Measurements from ENCODE around the gene ADIPOR2.

DNA sequence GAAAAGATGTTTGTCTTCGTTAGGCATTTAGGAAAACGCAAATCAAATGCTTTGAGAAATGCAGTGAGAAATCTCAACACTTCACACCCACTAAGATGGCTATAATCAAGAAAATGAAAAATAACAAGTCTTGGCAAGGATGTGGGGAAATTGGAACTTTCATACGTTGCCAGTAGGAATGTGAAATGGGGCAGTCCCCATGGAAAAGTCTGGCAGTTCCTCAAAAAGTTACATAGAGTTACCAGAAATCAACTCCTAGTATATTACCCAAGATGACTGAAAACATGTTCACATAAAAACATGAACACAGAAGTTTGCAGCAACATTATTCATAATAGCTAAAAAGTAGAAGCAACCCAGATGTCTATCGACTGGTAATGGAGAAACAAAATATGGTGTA is 88.0 kb downstream of the ADIPOR2 start:
- TF ChIP-seq, protein P1, sequence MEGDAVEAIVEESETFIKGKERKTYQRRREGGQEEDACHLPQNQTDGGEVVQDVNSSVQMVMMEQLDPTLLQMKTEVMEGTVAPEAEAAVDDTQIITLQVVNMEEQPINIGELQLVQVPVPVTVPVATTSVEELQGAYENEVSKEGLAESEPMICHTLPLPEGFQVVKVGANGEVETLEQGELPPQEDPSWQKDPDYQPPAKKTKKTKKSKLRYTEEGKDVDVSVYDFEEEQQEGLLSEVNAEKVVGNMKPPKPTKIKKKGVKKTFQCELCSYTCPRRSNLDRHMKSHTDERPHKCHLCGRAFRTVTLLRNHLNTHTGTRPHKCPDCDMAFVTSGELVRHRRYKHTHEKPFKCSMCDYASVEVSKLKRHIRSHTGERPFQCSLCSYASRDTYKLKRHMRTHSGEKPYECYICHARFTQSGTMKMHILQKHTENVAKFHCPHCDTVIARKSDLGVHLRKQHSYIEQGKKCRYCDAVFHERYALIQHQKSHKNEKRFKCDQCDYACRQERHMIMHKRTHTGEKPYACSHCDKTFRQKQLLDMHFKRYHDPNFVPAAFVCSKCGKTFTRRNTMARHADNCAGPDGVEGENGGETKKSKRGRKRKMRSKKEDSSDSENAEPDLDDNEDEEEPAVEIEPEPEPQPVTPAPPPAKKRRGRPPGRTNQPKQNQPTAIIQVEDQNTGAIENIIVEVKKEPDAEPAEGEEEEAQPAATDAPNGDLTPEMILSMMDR (IDR thresholded peaks at IDR 0.05), result no peak
- TF ChIP-seq ZFP36 (IDR thresholded peaks at IDR 0.05; ENCODE audit: borderline replicate concordance, partially characterized antibody), result no peak
- TF ChIP-seq MYC (IDR thresholded peaks at IDR 0.05; ENCODE audit: borderline replicate concordance, low read length), result no peak
